Activated T-helper 9 cell treated with anti-CD3 and anti-CD28 coated beads, Interleukin-2, amount 50 U/mL, for 16 hours (primary cell): ENCODE results near the gene EEF1AKMT3.
"Not testable (repeated sequence)": the region's sequence is repeated elsewhere in the genome, so short reads cannot be mapped to it uniquely, and the experiment has no call there.

Experiments
- DNase-seq: peaks from one replicate; pipeline ENCODE4 v3.0.0-alpha.2; 2020; ENCODE audit warnings: low read depth

EEF1AKMT3 gene

GRCh38 chr12:57817261-57817989 lies 45.0 kb downstream of the EEF1AKMT3 start:
- DNase-seq = no peak

GRCh38 chr12:57817990-57818331 lies 45.5 kb downstream of the EEF1AKMT3 start:
- DNase-seq = not testable (repeated sequence)

- DNase-seq = not testable (repeated sequence)
These were observed 47.7 kb downstream of the EEF1AKMT3 start for GRCh38 chr12:57820119-57820518.

- DNase-seq = not testable (repeated sequence)
These were observed 48.6 kb downstream of the EEF1AKMT3 start for GRCh38 chr12:57821015-57821414.

GRCh38 chr12:57821474-57822214 lies 49.2 kb downstream of the EEF1AKMT3 start:
- DNase-seq = no peak

GRCh38 chr12:57822392-57823130 lies 50.1 kb downstream of the EEF1AKMT3 start:
- DNase-seq = no peak

GRCh38 chr12:57823131-57823907 lies 50.9 kb downstream of the EEF1AKMT3 start:
- no peak for DNase-seq

GRCh38 chr12:57823908-57824640 lies 51.7 kb downstream of the EEF1AKMT3 start:
- DNase-seq = no peak

GRCh38 chr12:57825451-57825850 lies 53.0 kb downstream of the EEF1AKMT3 start:
- no peak for DNase-seq

GRCh38 chr12:57826400-57826799 lies 54.0 kb downstream of the EEF1AKMT3 start:
- DNase-seq = no peak

- no peak for DNase-seq
These were observed 54.6 kb downstream of the EEF1AKMT3 start for GRCh38 chr12:57826966-57827365.

- DNase-seq = no peak
These were observed 56.8 kb downstream of the EEF1AKMT3 start for GRCh38 chr12:57829025-57829777.

- DNase-seq = no peak
These were observed 58.0 kb downstream of the EEF1AKMT3 start for GRCh38 chr12:57830393-57830792.
